EL (cell line): ENCODE results near the gene CACNA2D3.

Source experiments
- DNase-seq: peaks from one replicate; pipeline ENCODE4 v3.0.0-alpha.2; 2016

Gene CACNA2D3

DNA sequence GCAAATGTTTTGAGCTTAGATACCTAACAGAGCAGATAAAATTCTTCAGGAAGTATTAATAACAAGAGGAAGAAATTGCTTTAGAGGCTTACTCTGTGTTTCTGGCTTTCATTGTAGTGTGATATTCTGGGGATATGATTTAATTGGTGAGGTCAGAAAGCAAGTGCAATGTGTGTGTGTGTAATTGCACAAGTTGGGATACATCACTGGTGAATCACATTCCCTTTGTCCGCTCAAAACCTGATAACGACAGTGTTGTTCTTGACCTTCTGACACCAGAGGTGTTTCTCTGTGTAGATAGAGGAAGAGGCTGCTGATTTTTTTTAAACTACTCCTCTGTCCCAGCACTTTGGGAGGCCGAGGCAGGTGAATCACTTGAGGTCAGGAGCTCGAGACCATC, 161.1 kb downstream of the CACNA2D3 start:
- DNase-seq = no peak

GRCh38 chr3:54294214-54294613, 171.9 kb downstream of the CACNA2D3 start:
- DNase-seq = no peak

GRCh38 chr3:54296531-54296930, 174.2 kb downstream of the CACNA2D3 start:
- DNase-seq = no peak

GRCh38 chr3:54299169-54299935, 177.0 kb downstream of the CACNA2D3 start:
- DNase-seq = no peak

- DNase-seq = no peak
Measured at GRCh38 chr3:54303517-54304375, 181.4 kb downstream of the CACNA2D3 start.

DNA sequence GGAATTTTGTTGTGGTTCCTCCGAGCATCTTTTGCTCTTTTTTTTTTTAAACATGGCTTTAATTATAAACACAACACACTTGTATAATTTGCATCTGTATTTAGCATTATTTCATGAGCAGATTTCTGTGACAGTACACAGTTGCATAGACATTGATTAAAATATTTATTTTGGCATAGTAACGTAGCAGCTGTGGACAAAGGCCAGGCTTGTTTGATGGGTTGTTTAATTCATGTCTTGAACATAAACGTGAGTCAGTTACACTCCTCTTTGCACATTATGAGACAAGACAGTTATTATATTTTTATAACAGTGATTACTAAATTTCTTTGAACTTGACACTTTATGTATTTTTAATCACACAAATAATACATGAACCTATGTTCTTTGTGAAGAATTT, 182.5 kb downstream of the CACNA2D3 start:
- no peak for DNase-seq

- DNase-seq = no peak
Measured at GRCh38 chr3:54305409-54306099, 183.2 kb downstream of the CACNA2D3 start.

GRCh38 chr3:54307566-54308180, 185.3 kb downstream of the CACNA2D3 start:
- no peak for DNase-seq

- no peak for DNase-seq
Measured at GRCh38 chr3:54309601-54310000, 187.2 kb downstream of the CACNA2D3 start.

- DNase-seq = no peak
Measured at GRCh38 chr3:54311211-54311747, 188.9 kb downstream of the CACNA2D3 start.

DNA sequence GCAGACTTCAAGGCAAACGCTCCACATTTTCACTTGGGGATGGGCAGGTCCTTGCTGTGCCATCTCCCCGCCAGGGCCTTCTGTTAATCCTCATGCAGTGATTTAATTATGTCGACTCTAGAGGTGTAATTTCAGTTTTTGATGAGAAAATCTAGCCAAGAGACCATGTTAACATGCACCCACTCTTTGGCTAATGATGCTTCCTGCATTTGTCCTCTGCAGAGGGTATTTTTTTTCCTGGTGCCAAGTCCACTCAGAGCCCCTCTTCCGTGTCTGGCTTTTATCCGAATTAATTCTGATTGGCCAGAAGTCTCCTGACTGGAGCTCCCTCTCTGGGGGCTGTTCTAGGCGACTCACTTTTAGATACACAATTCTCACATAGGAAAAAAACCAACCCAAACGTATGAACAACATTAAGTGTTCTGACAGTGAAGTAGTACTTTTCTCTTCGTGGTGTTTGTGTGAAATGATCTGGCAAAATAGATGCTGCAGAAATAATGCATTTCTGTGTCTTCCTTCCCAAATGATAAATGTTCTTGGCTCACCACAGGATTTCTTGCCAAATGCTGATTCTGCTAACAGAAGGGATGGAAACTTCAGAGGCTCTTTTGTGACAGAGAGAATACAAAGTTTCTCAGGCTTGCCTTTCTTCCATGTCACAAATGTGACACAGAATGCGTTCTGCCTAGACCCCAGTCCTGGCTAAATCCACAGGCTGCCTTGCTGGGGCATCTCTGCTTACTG, 190.0 kb downstream of the CACNA2D3 start:
- DNase-seq = no peak

- no peak for DNase-seq
Measured at GRCh38 chr3:54313418-54313817, 191.1 kb downstream of the CACNA2D3 start.

- DNase-seq = no peak
Measured at GRCh38 chr3:54321520-54321919, 199.2 kb downstream of the CACNA2D3 start.

- no peak for DNase-seq
Measured at GRCh38 chr3:54322354-54322753, 200.0 kb downstream of the CACNA2D3 start.

DNA sequence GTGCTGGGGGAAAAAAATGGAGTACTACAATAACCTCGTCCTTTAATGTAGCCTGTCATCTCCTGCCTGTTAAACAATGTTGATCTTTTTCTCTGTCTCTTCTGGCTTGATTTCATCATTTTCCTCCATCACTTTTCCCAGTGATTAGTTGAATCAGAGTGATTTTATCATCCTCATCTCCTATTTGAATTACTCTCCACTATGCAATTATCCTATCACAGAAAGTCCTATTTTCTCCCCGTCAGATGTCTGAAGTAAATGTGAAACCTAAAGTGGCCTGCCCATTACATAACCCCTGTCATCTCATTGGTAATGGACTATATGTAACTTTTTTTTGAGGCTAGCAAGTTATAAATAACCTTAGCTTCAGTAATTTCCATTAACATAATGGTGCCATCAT, 201.8 kb downstream of the CACNA2D3 start:
- no peak for DNase-seq

- no peak for DNase-seq
Measured at GRCh38 chr3:54326951-54327350, 204.6 kb downstream of the CACNA2D3 start.

DNA sequence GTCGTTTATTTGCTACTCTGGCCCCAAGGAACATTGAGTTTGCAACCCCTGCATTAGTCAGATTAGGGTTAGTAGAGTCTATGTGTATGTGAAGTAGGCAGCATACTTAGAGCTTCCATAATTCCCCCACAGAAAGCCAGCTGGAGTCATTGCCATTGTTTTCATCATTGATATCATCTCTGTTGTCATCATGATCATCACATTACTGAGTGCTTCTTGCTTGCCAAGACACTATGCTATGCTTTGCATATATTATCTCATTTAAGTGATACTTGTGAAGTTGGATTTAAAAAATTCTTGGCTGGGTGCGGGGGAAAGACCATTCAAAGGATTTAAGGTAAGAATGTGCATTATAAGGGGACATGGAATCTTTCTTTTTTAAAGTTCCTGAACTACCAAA, 209.0 kb downstream of the CACNA2D3 start:
- DNase-seq = no peak

- DNase-seq = no peak
Measured at GRCh38 chr3:54337846-54338245, 215.5 kb downstream of the CACNA2D3 start.

GRCh38 chr3:54339608-54340007, 217.3 kb downstream of the CACNA2D3 start:
- no peak for DNase-seq

GRCh38 chr3:54341811-54342210, 219.5 kb downstream of the CACNA2D3 start:
- no peak for DNase-seq

DNA sequence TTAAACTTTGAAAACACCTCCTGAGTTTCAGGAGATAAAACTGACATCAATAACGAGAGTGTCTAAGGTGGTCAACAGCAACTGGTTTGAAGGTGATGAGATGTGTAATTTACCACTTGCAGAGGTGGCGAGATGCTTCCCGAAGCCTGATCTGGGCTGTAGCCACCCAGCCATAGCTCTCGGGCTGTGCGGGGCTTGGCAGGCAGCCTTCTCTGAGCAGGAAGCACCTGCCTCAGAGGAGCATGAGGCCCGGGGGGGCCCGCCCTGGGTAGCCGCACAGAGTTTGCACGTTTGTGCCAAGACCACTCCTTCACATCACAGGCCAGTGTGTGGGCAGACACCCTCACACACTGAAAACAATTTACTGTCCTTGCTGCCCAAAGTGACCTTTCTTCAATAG, 220.3 kb downstream of the CACNA2D3 start:
- DNase-seq = no peak

DNA sequence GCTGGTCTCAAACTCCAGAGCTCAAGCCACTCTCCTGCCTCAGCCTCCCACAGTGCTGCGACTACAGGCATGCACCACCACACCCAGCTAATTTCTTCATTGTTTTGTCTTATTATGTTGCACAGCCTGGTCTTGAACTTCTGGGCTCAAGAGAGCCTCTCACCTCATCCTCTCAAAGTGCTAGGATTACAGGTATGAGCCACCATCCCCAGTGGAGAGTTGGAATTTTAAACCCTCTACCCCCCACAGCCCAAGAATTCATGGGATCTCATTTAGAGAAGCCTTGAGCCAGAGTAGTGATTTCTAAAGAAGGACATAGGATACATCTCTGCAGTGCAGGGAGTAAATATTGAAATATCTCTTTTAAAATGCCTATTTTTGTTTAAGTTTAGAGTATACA, 221.1 kb downstream of the CACNA2D3 start:
- no peak for DNase-seq
